Fibroblast of skin of right quadriceps (primary cell): Measurements from ENCODE around the gene SEZ6L.

Experiments
- DNase-seq: peaks from one replicate; pipeline ENCODE4 v3.0.0-alpha.2; 2013

SEZ6L gene

DNA sequence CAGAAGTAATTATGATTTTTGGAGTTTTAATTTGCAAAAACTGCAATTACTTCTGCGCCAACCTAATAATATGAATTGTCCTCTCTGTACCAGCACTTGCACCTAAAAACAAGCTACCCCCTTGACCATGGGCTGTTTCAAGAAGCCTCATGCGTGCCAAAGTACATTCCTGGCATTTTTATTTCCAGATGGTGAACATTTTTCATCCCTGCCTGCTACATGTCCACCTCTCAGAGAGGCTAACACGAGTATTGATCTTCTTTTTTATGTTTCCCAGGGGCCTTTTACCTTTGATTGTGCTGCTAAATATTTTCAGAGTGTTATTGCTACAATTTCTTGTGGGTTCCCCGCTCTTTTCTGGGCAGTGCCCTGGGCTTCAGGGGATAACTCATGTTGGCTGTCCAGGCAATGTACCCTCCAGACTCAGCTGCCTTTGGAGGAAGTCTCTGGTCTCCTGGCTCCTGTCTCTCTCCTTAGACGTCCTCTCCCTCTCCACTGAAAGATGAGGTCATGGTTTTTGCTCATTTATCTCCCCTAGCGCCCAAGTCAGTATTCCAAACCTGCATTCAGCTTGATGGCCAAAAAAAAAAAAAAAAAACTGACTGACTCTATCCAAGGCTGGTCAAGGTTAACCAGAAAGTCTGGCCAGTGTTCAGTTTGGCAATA lies 173.6 kb downstream of the SEZ6L start:
- DNase-seq = no peak

DNA sequence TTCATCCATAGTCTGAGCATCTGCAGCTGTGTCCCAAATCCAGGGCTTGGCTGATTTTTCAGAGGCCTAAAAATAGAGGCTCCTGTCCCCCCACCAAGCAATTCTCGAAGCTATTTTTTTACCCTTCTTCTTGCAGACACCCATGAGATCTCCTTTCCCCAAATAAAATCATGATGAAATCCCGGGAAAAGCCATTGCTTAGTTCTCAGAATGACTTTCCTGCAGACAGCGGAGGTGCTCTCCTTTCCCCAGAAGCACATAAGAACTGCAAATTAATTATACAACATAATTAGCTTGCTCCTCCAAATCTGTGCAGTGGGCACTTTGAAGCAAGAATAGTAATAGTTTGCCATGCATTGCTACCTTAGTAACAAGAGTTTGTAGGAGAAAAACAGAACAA lies 176.2 kb downstream of the SEZ6L start:
- DNase-seq = no peak

DNA sequence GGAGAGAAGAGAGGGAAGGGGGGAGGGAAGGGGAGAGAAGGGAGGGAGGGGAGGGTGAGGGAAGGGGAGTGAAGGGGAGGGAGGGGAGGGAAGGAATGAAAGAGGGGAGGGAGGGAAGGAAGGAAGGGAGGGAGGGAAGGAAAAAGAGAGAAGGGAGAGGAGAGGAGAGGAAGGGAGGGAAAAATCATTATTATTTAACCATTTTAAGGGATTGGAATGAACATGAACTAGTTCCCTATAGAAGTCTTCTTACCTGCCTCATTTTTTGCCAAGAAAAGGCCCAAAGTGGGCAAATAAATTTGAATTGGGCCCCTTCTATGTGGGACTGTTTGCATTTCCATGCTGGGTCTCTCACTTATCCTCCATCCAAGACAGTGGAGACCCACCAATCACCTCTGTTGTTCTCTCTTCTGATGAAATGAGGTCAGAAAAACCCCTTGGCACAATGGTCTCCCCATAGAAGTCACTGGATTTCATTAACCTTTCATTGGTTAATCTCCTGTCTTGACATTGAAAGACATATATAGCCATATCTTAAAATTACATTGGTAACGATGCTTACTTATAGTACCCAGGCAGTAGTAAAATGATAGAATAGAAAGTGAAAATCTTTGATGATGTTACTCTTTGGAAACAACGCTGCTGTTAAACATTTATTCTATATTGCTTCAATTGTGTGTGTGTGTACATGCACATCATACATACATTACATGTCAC lies 179.7 kb downstream of the SEZ6L start:
- no peak for DNase-seq

DNA sequence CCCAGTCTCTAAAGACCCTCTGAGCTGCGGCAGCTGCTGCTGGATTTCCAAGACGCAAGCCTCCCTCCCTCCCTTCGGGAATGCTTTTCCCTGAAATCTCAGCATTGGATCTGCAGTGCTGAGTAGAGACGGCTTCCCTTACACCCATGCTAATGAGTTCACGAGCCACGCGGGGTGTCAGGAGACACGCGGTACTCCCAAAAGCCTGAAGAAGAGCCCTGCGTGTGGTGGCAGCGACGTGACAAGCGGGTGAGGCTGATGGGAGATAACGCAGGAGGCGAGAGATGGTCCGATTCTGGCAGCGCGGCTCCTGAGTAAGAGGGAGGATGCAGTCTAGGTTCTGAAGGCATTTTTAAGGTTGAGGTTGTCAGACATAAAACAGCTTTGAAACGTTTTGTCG lies 185.4 kb downstream of the SEZ6L start:
- no peak for DNase-seq

DNA sequence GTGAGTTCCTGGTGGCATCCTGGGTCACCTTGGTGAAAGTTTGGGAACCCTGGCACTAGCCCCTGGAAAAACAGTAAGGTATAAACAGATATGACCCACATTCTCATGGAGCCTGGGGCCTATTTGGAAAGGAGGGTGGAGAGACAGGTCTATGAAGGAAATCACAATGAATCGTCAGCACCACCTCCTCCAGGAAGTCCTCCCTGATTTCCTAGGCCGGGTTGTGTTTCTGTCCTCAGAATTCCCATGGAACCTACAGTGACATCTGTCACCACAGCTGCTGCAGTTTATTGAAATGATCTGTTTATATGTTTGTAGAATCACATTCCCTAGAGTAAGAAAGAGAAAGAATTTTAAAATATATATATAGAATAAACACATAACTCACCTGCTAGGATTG lies 188.0 kb downstream of the SEZ6L start:
- no peak for DNase-seq

DNA sequence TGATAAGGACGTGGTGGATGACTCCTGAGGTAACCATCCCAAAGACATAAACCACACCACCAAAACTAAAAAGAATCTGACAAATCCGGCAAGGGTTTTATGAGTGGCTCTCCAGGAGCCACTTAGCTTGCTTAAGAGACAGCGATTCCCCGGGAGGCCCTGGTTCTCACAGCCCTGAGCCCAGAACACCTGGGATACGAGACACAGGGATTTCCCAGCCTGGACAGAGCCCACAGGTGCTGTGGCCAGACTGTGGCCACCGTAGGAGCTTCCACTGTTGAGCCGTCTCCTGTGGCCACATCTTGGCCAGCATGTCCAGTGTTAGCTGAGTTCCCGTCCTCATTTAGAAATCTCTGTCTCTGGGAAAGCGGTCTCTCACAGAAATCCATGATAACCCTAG lies 188.6 kb downstream of the SEZ6L start:
- DNase-seq = no peak

DNA sequence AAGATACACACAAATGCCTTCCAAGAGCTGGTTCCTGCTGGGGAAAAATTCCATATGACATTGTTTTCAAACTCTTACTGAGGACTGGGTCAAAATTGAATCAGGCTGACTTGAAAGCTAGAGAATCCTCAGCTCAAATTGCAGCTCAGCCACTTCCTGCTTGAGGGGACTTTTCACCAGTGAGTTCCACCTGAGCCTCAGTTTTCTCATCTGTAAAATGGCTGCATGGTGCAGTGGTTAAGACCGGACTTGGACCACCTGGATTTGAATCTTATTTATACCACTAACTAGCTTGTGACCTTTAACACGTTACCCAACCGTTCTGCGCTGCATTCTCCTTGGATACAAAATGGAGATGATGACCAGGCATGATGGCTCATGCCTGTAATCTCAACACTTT lies 189.9 kb downstream of the SEZ6L start:
- DNase-seq = no peak

DNA sequence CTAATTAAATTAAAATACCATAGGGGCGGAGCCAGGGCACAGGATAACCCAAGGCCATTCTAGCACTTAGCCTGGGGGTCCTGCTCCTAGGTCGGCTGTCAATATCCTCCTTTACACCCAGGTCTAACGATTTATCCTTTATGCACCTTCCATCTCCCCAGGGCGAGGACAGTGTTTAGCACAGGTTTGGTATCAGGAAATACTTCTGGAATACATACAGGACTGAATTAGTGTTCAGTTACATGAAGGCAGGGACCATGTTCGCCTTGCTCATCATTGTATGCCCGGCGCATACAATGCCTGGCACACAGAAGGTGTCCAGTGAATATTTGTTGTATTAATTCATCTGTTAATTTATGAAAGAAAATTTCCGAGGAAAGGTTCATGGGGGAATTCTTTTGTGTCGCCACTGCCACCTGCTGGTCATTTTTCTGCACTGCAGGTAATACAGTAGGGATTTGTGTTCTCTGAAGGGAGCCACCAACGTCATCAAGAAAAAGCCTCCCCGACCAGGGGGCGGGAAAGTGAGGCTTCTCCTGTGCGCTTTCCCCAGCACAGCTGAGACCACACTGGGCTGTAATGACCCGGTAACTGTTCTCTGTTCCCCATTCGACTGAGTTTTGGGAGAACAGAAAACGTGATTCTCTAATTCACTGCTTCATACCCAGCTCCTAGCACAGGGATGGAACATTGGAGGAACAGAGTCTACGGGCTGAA lies 191.1 kb downstream of the SEZ6L start:
- DNase-seq = peak; percentile 73

DNA sequence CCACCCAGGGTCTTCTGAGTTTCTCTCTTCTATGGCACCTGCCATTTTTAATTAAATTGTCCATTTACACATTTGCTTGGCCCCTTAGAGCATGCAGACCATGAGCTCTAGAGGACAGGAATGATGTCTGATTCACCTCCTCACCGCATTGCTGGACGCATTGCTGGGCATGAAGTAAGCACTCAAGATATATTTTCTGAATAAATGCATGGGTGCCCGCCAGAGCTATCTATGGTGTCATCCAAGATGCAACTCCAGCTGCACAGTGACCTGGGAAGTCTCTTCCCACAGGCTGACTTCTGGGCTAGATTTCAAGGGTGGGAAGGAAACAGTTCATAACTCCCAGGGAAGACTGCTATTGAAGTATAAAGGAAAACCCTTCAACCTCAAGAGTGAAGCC lies 193.2 kb downstream of the SEZ6L start:
- DNase-seq = no peak

DNA sequence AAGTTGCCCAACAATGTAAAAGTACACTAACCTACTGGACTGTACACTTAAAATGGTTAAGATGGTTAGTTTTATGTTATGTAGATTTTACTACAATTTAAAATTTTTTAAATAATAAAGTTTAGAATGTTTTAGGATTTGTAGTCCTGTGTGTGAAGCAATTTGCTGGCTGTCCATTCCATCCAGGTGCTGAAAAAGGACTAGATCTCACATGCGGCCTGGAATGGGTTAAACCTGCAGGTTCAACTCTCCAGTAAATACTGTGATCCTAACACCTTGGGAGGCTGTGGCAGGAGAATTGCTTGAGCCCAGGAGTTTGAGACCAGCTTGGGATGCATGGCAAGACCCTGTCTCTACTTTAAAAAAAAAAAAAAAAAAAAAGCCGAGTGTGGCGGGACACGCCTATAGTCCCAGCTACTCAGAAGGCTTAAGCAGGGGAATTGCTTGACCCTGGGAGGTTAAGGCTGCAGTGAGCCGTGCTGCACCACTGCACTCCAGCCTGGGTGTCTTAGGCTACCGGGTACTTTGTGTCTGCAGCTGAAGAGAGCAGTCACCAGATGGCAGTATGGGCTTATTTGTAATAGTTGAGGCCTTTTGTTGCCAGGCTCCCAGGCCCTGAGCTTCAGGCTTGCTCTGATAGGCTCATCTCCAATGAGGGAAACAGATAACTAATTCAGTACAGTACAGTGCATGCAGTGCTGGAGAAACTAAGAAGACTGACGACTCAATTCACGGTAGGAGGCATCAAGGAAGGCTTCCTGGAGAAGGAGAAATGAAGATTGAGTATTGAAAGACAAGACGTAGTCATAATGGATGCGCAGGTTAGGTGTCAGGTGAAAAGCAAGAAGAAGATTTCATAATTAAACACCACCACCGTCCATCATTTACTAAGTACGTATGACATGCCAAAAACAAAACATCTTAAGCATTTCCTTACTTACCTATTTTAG lies 195.1 kb downstream of the SEZ6L start:
- peak; percentile 70 for DNase-seq

DNA sequence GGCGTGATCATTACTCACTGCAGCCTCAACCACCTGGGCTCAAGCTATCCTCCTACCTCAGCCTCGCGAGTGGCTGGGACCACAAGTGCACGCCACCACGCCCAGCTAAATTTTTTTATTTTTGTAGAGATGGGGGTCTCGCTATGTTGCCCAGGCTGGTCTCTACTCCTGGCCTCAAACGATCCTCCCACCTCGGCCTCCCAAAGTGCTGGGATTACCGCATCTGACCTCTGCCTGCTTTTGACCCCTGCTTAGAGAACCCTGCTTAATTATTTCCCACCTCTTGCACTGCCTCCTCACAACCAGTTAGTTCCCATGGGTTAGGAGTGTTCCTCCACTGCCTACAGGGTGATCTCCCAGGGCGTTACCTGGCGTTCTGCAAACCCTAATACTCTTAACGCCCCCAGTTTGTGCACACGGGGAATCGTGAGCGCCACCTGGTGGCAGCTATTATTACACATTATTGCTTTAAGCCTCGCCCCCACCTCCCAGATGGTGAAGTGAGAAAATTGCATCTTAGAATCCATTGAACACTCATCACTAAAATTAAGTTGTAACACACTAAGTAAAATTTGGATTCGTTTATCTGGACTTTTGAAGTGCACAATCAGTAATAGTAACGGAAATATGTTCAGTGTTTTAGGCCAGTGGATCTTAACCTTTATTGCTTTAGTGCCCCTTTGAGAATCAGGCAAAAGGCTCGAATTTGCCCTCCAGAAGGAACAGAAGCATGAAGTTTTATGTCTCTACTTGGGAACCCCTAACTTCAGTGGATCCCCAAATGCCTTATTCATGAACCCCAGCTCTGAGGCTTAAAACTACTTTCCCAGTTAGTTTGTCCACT lies 198.4 kb downstream of the SEZ6L start:
- peak; percentile 50 for DNase-seq

DNA sequence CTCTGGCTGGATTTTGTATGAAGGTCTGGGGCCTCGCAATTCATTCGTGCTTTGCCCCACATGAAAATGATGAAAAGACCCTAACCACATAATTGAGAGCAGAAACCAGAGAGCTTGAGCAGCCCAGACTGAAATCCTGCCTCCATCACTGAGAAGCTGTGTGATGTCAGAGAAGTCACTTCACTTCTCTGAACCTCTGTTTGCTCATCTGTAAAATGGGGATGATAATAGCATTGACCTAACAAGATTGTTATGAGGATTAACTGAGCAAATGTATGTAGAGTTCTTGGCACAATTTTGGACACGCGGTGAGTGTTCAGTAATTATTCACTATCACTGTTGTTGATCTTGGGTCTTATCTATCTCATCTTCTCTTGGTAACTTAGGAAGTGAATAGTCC lies 203.6 kb downstream of the SEZ6L start:
- no peak for DNase-seq

DNA sequence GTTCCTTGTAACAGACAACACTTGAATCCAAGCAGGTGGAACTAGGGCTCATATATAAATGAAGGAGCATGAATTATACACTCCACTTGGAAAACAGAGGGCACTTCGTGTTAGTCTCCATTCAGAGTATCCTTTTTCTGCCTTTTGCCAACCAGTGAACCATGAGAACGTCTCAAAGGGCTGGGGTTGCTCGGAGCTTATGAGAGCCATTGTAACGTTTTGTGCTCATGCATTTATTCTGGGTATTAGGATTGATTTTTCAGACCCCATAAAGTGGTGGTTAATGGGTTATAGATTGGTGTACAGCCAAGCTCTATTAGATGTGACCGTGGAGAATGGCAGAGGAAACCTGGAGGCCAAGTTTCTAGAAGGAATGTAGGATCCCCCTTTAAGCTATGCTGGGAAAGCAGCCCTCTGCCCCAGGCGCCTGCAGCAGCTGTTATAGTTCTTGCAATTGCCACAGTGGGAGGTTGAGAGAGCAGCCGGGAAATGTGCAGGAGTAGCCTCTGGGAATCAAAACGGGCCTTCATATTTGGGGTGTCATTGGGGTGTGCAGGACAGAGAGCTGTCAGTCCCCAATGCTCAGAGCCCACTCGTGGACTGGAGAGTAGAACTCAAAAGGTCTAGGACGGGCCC lies 205.2 kb downstream of the SEZ6L start:
- no peak for DNase-seq

DNA sequence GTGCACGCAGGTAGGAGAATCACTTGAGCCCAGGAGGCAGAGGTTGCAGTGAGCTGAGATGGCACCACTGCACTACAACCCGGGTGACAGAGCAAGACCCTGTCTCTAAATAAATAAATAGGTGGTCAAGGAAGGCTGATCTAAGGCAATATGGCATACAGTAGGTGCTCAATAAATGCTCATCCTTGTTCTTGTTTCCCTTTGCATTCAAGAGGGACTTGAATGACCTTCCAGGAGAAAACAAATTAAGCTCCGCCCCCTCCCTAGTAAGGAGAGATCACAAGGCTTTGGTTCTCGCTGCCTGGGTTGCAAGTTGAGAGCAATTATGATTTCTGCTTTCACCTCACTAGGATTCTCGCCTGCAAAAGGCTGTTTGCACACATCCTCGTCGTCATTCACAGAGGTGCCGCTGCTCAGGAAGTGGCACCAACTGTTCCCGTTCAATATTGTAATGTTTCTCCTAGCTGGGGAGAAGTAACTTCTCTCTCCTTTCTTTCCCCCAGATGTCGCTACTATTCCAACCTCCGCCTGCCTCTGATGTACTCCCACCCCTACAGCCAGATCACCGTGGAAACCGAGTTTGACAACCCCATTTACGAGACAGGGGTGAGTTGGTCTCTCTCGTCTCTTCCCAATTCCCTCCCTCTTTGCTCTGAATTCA lies 208.0 kb downstream of the SEZ6L start:
- DNase-seq = no peak

DNA sequence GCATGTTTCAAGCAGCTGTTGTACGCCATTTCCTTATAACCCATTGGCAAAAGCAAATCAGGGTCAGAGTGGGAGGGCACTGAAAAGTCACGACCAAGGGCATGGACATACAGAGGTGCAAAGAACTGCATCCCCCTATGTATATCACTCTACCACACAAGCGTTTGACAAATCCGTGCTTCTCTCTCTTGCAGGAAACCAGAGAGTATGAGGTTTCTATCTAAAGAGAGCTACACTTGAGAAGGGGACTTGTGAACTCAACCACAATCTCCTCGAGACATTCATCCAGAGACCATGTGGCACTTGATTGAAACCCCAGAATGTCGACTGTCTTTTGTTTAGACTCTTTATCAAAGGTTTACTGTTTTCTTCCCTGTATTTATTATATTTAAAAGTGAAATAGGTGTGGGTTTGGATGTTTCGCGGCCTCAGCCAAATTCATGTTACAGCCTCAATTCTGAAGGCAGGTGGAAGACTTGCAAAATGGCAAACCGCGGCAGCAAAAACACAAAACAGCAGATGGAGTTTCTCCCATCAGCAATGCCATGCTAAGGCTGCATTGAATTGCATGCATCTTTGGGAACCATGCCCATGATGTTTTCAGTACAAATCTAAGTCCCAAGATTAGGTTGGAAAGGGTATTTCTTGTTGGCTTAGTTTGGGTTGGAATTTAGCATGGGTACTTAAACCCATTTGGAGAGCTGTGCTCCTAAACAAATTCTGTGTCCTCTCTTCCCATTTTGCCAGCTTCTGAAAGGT lies 211.0 kb downstream of the SEZ6L start:
- no peak for DNase-seq

DNA sequence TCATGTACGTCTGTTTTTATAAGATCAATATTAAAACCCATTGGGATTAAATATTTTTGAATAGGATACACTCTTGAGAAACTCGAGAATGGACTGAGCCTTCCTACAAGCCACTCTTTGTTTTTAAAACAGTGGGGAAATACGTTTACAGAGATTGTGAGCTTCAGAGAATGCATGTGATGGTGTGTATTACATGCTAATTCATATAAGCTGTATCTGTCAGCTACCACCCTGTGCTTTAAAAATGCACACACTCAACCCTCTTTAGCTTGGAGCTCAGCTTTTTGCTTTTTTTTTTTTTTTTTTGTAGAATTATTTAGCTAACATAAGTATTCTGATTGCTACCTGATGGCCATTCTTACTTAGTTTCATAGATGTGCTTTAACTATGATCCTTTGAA lies 213.5 kb downstream of the SEZ6L start:
- DNase-seq = no peak

DNA sequence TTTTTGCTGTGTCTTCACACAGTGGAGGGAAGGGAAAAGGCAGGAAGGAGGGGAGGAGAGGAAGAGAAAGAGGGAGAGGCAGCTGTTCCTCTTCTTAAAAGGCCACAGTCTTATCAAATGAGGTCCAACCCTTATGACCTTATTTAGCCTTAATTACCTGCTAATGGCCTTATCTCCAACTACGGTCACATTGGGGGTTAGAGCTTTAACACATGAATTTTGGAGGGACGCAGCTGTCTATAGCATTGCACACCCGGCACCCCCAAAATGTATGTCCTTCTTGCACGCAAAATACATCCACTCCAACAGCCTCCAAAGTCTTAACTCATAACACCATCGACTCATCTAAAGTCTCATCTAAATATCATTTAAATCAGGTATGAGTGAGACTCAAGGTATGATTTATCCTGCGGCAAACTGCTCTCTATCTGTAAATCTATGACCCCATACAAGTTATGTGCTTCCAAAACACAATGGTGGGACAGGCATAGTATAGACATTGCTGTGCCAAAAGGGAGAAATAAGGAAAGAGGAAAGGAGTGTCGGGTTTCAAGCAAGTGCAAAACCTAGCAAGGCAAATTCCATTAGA lies 214.8 kb downstream of the SEZ6L start:
- DNase-seq = no peak

DNA sequence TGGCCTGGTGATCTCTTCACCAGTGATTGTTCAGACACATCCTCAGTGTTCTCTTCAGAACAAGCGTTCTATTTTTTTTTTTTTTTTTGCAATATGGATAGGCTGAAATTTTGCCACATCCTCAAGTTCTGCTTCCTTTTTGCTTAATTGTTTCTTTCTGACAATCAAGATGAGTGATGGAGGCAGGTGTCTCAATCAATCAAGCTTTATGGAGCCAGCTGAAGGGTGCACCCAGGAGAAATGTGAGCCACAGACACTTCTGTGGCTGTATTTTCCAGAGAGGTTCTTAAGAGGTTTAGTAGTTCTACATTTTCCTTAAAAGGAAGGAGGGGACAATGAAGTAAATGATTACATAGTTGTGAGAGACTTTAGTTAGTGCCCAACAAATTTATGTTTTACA lies 215.9 kb downstream of the SEZ6L start:
- no peak for DNase-seq

DNA sequence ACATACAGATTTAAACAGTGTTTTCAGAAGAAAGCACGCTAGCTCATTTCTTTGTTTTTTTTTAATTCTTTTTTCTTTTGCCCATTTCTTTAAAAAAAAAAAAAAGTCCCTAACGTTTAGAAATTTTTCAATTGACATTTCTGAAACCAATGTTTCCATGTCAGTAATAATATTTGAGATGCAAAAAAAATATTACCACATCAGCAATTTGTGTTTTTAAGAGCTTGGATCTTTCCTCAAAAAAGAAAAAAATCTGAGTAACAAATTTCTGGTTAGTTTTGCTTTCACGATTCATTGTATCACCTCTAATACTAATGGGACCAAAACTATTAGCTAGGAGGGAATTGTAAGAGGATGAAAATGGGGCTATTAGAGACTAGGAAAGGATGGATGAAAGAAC lies 219.9 kb downstream of the SEZ6L start:
- DNase-seq = no peak

DNA sequence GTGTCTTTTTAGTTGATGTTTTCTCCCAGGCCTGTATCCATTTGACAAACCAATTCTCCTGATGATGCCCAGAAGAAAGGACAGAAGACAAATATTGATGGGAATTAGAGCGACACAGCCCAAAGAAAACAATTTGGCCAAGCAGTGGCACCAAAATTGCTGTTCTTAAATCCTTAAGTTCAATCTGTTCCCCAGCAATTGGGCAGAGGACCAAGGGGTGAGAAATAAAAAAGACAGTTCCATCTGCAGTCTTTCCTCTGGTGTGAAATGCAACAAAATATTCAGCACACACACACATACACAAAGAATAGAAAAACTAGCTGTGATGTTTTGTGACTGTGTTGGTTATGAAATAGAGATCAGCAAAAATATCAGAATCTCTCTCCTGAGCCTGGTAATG lies 221.8 kb downstream of the SEZ6L start:
- no peak for DNase-seq
